HG03575 (cell line): ENCODE measurements around the gene RIMBP2.

Experiments
- ATAC-seq: cut with Tn5 transposase; IDR thresholded peaks from one replicate; pipeline ENCODE4 v1.9.1; 2021; ENCODE audit not compliant: unreplicated experiment, insufficient number of reproducible peaks, low FRiP score; ENCODE audit errors: extremely low read depth

The RIMBP2 gene

GRCh38 chr12:130488358-130488710 is 227.8 kb downstream of the RIMBP2 start:
- no peak for ATAC-seq

- ATAC-seq: no peak
Observed at GRCh38 chr12:130487636-130488357, 228.3 kb downstream of the RIMBP2 start.

- no peak for ATAC-seq
Observed at GRCh38 chr12:130486891-130487416, 229.1 kb downstream of the RIMBP2 start.

GRCh38 chr12:130486146-130486435 is 230.0 kb downstream of the RIMBP2 start:
- ATAC-seq: no peak

GRCh38 chr12:130485291-130486145 is 230.6 kb downstream of the RIMBP2 start:
- no peak for ATAC-seq

GRCh38 chr12:130484221-130484620 is 231.9 kb downstream of the RIMBP2 start:
- ATAC-seq: no peak

GRCh38 chr12:130483616-130484180 is 232.4 kb downstream of the RIMBP2 start:
- no peak for ATAC-seq

GRCh38 chr12:130482448-130482847 is 233.7 kb downstream of the RIMBP2 start:
- ATAC-seq: no peak

GRCh38 chr12:130481392-130481879 is 234.7 kb downstream of the RIMBP2 start:
- ATAC-seq: no peak

- no peak for ATAC-seq
Observed at GRCh38 chr12:130480887-130481286, 235.2 kb downstream of the RIMBP2 start.

GRCh38 chr12:130480231-130480630 is 235.9 kb downstream of the RIMBP2 start:
- ATAC-seq: no peak

GRCh38 chr12:130479401-130480125 is 236.5 kb downstream of the RIMBP2 start:
- no peak for ATAC-seq

- no peak for ATAC-seq
Observed at GRCh38 chr12:130478786-130479185, 237.3 kb downstream of the RIMBP2 start.

GRCh38 chr12:130477701-130478100 is 238.4 kb downstream of the RIMBP2 start:
- ATAC-seq: no peak

GRCh38 chr12:130477266-130477665 is 238.8 kb downstream of the RIMBP2 start:
- no peak for ATAC-seq

GRCh38 chr12:130476451-130477135 is 239.5 kb downstream of the RIMBP2 start:
- no peak for ATAC-seq

GRCh38 chr12:130474599-130475269 is 241.4 kb downstream of the RIMBP2 start:
- no peak for ATAC-seq

GRCh38 chr12:130473266-130473665 is 242.8 kb downstream of the RIMBP2 start:
- ATAC-seq: no peak
